Ovary (tissue), 1 donor: ENCODE results near the gene GLT8D1.

Source experiments
- EP300 ChIP-seq: sonication (generic); formaldehyde crosslinking; IDR thresholded peaks from one replicate; pipeline ENCODE4 v1.6.1; 2017; ENCODE audit warnings: antibody characterized with exemption
- POLR2A ChIP-seq: fragments of 450-650 bp; IDR thresholded peaks from one replicate; pipeline ENCODE4 v1.6.1; 2017; ENCODE audit warnings: antibody characterized with exemption, mild to moderate bottlenecking, moderate library complexity

DNA sequence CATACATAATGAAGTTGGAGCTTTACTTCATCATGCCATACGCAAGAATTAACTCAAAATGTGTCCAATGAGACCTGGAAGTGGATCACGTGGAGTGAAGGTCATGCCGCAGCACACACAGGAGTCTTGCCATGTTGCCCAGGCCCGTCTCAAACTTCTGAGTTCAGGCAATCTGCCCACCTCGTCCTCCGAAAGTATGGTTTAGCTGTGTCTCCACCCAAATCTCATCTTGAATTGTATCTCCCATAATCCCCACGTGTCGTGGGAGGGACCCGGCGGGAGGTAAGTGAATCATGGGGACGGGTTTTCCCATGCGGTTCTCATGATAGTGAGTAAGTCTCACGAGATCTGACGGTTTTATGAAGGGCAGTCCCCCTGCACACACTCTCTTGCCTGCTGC is 26.0 kb upstream of the GLT8D1 start:
- TF ChIP-seq POLR2A (no peak), EP300 (no peak)
